ENCODE results near the gene RIMBP2.

RIMBP2 gene

GRCh38 chr12:130462558-130463274 lies 253.4 kb downstream of the RIMBP2 start:
- no peak for TF ChIP-seq CTCF (IDR thresholded peaks at IDR 0.05; ENCODE audit: borderline replicate concordance, extremely low read depth, low read length, poor library complexity, severe bottlenecking)
- TF ChIP-seq EZH2 (IDR thresholded peaks at IDR 0.05; ENCODE audit: borderline replicate concordance, low read depth, low read length, severe bottlenecking), result no peak
- no peak overlapping the region for H3K4me3 ChIP-seq (ENCODE audit: low read depth in 1 of 2, low read length in 2 of 2)
- no peak overlapping the region for H2AFZ ChIP-seq (ENCODE audit: low read depth, low read length)
- H4K20me1 ChIP-seq (ENCODE audit: insufficient read depth, low read length), result 0 out of 2 replicates have a peak, but pooled peaks cover 5% of the 10 kb centered on the region
- H3K9me3 ChIP-seq (ENCODE audit: insufficient read depth, low read length, severe bottlenecking), result peaks cover 6% of the 10 kb centered on the region
- H3K36me3 ChIP-seq (ENCODE audit: insufficient read depth, low read length), result no peaks in the 10 kb centered on the region
- no peaks in the 10 kb centered on the region for H3K79me2 ChIP-seq (ENCODE audit: insufficient read depth, low read length)
- ATAC-seq (ENCODE audit: insufficient read depth, low read depth) (no peak), DNase-seq (no peak)
- no peak overlapping the region for H3K27ac ChIP-seq (ENCODE audit: low read length)
- H3K27me3 ChIP-seq (ENCODE audit: insufficient read depth, low read length, poor library complexity), result no peaks in the 10 kb centered on the region
- no peak overlapping the region for H3K4me2 ChIP-seq (ENCODE audit: insufficient read depth, low read length)
- no peak overlapping the region for H3K9ac ChIP-seq (ENCODE audit: low read depth, low read length)
- no peaks in the 10 kb centered on the region for H3K4me1 ChIP-seq (ENCODE audit: insufficient read depth, low read length)

GRCh38 chr12:130461839-130462557 lies 254.1 kb downstream of the RIMBP2 start:
- H3K9me3 ChIP-seq (ENCODE audit: insufficient read depth, low read length, severe bottlenecking), result no peaks in the 10 kb centered on the region
- DNase-seq (peak; percentile 27), ATAC-seq (ENCODE audit: insufficient read depth, low read depth) (peak; percentile 65; the same call in 2 of the 3 replicates)
- no peaks in the 10 kb centered on the region for H3K79me2 ChIP-seq (ENCODE audit: insufficient read depth, low read length)
- no peak for TF ChIP-seq EZH2 (IDR thresholded peaks at IDR 0.05; ENCODE audit: borderline replicate concordance, low read depth, low read length, severe bottlenecking)
- TF ChIP-seq CTCF (IDR thresholded peaks at IDR 0.05; ENCODE audit: borderline replicate concordance, extremely low read depth, low read length, poor library complexity, severe bottlenecking), result no peak
- H3K27me3 ChIP-seq (ENCODE audit: insufficient read depth, low read length, poor library complexity), result no peaks in the 10 kb centered on the region
- no peaks in the 10 kb centered on the region for H3K4me1 ChIP-seq (ENCODE audit: insufficient read depth, low read length)
- 0 out of 2 replicates have a peak, but pooled peaks cover 5% of the 10 kb centered on the region for H4K20me1 ChIP-seq (ENCODE audit: insufficient read depth, low read length)
- no peak overlapping the region for H3K9ac ChIP-seq (ENCODE audit: low read depth, low read length)
- H2AFZ ChIP-seq (ENCODE audit: low read depth, low read length), result no peak overlapping the region
- no peaks in the 10 kb centered on the region for H3K36me3 ChIP-seq (ENCODE audit: insufficient read depth, low read length)
- no peak overlapping the region for H3K27ac ChIP-seq (ENCODE audit: low read length)
- no peak overlapping the region for H3K4me2 ChIP-seq (ENCODE audit: insufficient read depth, low read length)
- no peak overlapping the region for H3K4me3 ChIP-seq (ENCODE audit: low read depth in 1 of 2, low read length in 2 of 2)

- H3K9ac ChIP-seq (ENCODE audit: low read depth, low read length), result no peak overlapping the region
- H3K4me3 ChIP-seq (ENCODE audit: low read depth in 1 of 2, low read length in 2 of 2), result no peak overlapping the region
- H3K36me3 ChIP-seq (ENCODE audit: insufficient read depth, low read length), result no peaks in the 10 kb centered on the region
- no peak; the same call in 2 of the 3 replicates for ATAC-seq (ENCODE audit: insufficient read depth, low read depth)
- no peaks in the 10 kb centered on the region for H3K27me3 ChIP-seq (ENCODE audit: insufficient read depth, low read length, poor library complexity)
- H3K79me2 ChIP-seq (ENCODE audit: insufficient read depth, low read length), result no peaks in the 10 kb centered on the region
- no peaks in the 10 kb centered on the region for H3K9me3 ChIP-seq (ENCODE audit: insufficient read depth, low read length, severe bottlenecking)
- H2AFZ ChIP-seq (ENCODE audit: low read depth, low read length), result no peak overlapping the region
- H3K4me2 ChIP-seq (ENCODE audit: insufficient read depth, low read length), result no peak overlapping the region
- DNase-seq, result no peak
- TF ChIP-seq CTCF (IDR thresholded peaks at IDR 0.05; ENCODE audit: borderline replicate concordance, extremely low read depth, low read length, poor library complexity, severe bottlenecking), result no peak
- TF ChIP-seq EZH2 (IDR thresholded peaks at IDR 0.05; ENCODE audit: borderline replicate concordance, low read depth, low read length, severe bottlenecking), result no peak
- H4K20me1 ChIP-seq (ENCODE audit: insufficient read depth, low read length), result 0 out of 2 replicates have a peak, but pooled peaks cover 5% of the 10 kb centered on the region
- no peak overlapping the region for H3K27ac ChIP-seq (ENCODE audit: low read length)
- H3K4me1 ChIP-seq (ENCODE audit: insufficient read depth, low read length), result no peaks in the 10 kb centered on the region
Measured at GRCh38 chr12:130461447-130461815, 254.7 kb downstream of the RIMBP2 start.
